Right lobe of liver (tissue), 4 donors: ENCODE measurements around the gene C4BPA.

Experiments
- CTCF ChIP-seq, 4 donors: fragments of 200-600 bp in 3 of 4; fragments of 450-650 bp in 1 of 4; IDR thresholded peaks; one replicate each; pipeline versions ENCODE4 v1.5.1 to v1.8.0; 2016 to 2022; ENCODE audit warnings: antibody characterized with exemption in 4 of 4, mild to moderate bottlenecking in 2 of 4
- POLR2A ChIP-seq: fragments of 450-650 bp; IDR thresholded peaks from one replicate; pipeline ENCODE4 v1.6.1; 2017; ENCODE audit warnings: antibody characterized with exemption, mild to moderate bottlenecking
- donor health status: DM: no; HTN: no; CAD: no.
- donor health status: DM: no; HTN: no; CAD: no.
- donor health status: DM: no; HTN: yes; CAD: no.

GRCh38 chr1:207124389-207124788, 20.4 kb downstream of the C4BPA start:
- TF ChIP-seq CTCF (IDR thresholded peaks at IDR 0.05) = no peak
- no peak for TF ChIP-seq POLR2A
